GM10847 (cell line): ENCODE data around the gene COX8C.

Experiments used
- POLR2A ChIP-seq: IDR thresholded peaks from 2 replicates; pipeline ENCODE4 v1.6.1; 2011; ENCODE audit not compliant: insufficient read length; ENCODE audit errors: extremely low read depth

COX8C gene

GRCh38 chr14:93396456-93396855 lies 49.5 kb downstream of the COX8C start:
- no peak for TF ChIP-seq POLR2A
